ENCODE results near the gene FOXRED1.

Gene FOXRED1

DNA sequence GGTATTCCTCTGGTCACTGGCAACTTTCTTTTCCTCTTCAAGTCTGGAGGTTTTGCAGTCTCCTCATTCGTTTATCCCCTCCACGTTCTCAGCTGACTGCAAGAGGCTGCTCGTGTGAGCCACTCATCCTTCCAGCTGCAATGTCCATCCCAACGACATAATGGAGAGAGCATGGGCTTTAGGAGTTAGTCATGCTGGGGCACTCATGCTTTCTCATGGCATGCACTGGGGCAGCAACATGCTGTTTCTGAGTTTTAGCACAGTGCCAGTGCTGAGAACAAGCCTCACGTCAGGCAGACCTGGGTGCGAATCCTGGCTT lies 42.0 kb downstream of the FOXRED1 start:
- POLR2A ChIA-PET = no interaction called here
- CTCF ChIA-PET = interaction anchor here (0.8 to 2.4 kb wide), 8 partner anchors 8 to 273 kb away, joined by 3 to 17 read pairs (median 4); no protein-coding TSS in a partner anchor
- TF ChIP-seq HDGF (IDR thresholded peaks at IDR 0.05; ENCODE audit: borderline replicate concordance) = no peak
- no peak for DNase-seq (ENCODE audit: extremely low spot score)

- ChIA-PET POLR2A (no interaction called here), CTCF (interaction anchor here (0.8 to 2.4 kb wide), 4 partner anchors 7 to 273 kb away, joined by 3 to 17 read pairs (median 6); no protein-coding TSS in a partner anchor)
- no peak for DNase-seq (ENCODE audit: extremely low spot score)
- TF ChIP-seq FOXK2 (IDR thresholded peaks at IDR 0.05) (no peak), NFRKB (IDR thresholded peaks at IDR 0.05) (no peak), FOXA1 (IDR thresholded peaks at IDR 0.05) (no peak), HDGF (IDR thresholded peaks at IDR 0.05; ENCODE audit: borderline replicate concordance) (no peak), L3MBTL2 (conservative IDR thresholded peaks at IDR 0.05) (no peak), TARDBP (IDR thresholded peaks at IDR 0.05) (no peak)
Measured at GRCh38 chr11:126311401-126312291, 42.7 kb downstream of the FOXRED1 start.

GRCh38 chr11:126312961-126313360 lies 44.0 kb downstream of the FOXRED1 start:
- TF ChIP-seq FOXA1 (IDR thresholded peaks at IDR 0.05) (no peak), NFRKB (IDR thresholded peaks at IDR 0.05) (no peak), ZNF384 (IDR thresholded peaks at IDR 0.05) (no peak), SP1 (IDR thresholded peaks at IDR 0.05) (no peak), FOXM1 (IDR thresholded peaks at IDR 0.05; ENCODE audit: borderline replicate concordance) (no peak), LEF1 (IDR thresholded peaks at IDR 0.05; ENCODE audit: borderline replicate concordance) (no peak), L3MBTL2 (conservative IDR thresholded peaks at IDR 0.05) (no peak), BHLHE40 (IDR thresholded peaks at IDR 0.05; ENCODE audit: borderline replicate concordance) (no peak)
- TF ChIP-seq, protein P1, sequence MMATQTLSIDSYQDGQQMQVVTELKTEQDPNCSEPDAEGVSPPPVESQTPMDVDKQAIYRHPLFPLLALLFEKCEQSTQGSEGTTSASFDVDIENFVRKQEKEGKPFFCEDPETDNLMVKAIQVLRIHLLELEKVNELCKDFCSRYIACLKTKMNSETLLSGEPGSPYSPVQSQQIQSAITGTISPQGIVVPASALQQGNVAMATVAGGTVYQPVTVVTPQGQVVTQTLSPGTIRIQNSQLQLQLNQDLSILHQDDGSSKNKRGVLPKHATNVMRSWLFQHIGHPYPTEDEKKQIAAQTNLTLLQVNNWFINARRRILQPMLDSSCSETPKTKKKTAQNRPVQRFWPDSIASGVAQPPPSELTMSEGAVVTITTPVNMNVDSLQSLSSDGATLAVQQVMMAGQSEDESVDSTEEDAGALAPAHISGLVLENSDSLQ (IDR thresholded peaks at IDR 0.05) = no peak
- ChIA-PET CTCF (no interaction called here), POLR2A (interaction anchor here (0.8 kb wide), 1 partner anchor 9 kb away, joined by 3 read pairs; the partner anchor contains the start of gene DCPS)
- DNase-seq (ENCODE audit: extremely low spot score) = no peak

- no peak for DNase-seq (ENCODE audit: extremely low spot score)
- TF ChIP-seq FOXM1 (IDR thresholded peaks at IDR 0.05; ENCODE audit: borderline replicate concordance) = no peak
- no peak for TF ChIP-seq TARDBP (IDR thresholded peaks at IDR 0.05)
- no peak for TF ChIP-seq BHLHE40 (IDR thresholded peaks at IDR 0.05; ENCODE audit: borderline replicate concordance)
- no peak for TF ChIP-seq HDGF (IDR thresholded peaks at IDR 0.05; ENCODE audit: borderline replicate concordance)
- no peak for TF ChIP-seq FOXK2 (IDR thresholded peaks at IDR 0.05)
- POLR2A ChIA-PET = no interaction called here
- CTCF ChIA-PET = no interaction called here
Measured at GRCh38 chr11:126313826-126314225, 44.9 kb downstream of the FOXRED1 start.

DNA sequence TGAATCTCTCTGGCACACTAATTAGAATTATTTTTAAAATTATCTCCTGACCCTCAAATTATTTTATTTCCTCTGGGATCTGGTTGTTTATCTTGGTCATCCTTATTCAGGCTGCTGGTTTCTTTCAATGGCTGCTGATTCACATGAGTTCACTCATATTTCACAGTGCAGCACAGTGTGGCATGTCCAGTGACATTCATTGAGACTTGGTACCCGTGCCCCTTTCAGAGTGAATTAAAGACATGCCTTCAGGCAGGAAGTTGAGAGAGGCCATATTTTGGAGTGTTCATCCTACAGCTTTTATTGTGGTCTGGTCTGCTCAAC lies 48.4 kb downstream of the FOXRED1 start:
- CTCF ChIA-PET = no interaction called here
- POLR2A ChIA-PET = interaction anchor here (1.0 kb wide), 1 partner anchor 13 kb away, joined by 3 read pairs; the partner anchor contains the start of gene DCPS
- no peak for TF ChIP-seq BHLHE40 (IDR thresholded peaks at IDR 0.05; ENCODE audit: borderline replicate concordance)
- no peak for TF ChIP-seq SUZ12 (IDR thresholded peaks at IDR 0.05)
- TF ChIP-seq ZNF384 (IDR thresholded peaks at IDR 0.05) = no peak
- TF ChIP-seq SP1 (IDR thresholded peaks at IDR 0.05) = no peak
- no peak for TF ChIP-seq FOXM1 (IDR thresholded peaks at IDR 0.05; ENCODE audit: borderline replicate concordance)
- TF ChIP-seq, protein P1 (IDR thresholded peaks at IDR 0.05) = no peak
- no peak for TF ChIP-seq LEF1 (IDR thresholded peaks at IDR 0.05; ENCODE audit: borderline replicate concordance)
- no peak for DNase-seq (ENCODE audit: extremely low spot score)

DNA sequence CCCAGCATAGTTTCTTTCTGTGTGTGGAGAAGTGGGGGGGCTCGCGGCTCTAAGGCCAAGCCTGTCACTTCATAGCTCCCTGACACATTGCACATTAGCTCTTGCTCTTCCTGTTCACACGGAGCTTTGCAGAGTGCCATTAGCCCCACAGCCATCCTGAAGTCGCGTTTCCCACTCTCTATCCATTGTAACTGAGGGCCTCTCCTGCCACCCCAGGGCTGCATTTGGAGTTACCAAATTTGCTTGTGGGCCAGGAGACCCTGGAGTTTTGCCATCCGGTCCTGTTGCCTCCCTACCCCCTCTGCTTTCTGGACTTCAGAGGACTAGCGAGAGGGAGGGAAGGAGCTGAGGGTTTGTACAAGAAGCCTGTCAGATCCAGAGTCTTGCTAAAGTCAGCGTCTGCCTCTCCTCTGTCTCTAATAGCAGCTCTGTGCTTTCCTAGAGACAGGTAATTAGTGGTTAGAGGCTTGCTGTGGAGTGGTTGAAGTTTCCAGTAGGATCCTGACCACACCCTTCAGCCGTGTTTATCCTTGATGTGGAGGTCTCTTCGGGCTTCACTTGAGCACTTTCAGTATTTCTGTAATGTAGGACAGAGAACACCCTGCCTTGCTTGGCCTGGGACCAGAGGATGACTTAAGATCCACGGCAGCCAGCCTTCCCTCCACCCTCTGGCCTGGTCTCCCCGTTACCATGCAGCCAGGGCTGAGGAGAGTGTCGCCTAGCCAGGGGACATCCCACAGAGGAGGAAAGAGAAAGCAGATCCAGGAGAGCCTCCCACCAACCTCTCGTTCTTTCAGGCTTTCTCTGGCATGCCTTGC lies 49.0 kb downstream of the FOXRED1 start:
- POLR2A ChIA-PET = interaction anchor here (1.0 kb wide), 1 partner anchor 14 kb away, joined by 3 read pairs; the partner anchor contains the start of gene DCPS
- CTCF ChIA-PET = interaction anchor here (1.5 kb wide), 1 partner anchor 7 kb away, joined by 9 read pairs; no protein-coding TSS in a partner anchor

More for the DNA sequence above, 49.0 kb downstream of the FOXRED1 start:
- DNase-seq (ENCODE audit: extremely low spot score) = no peak
- TF ChIP-seq ZNF384 (IDR thresholded peaks at IDR 0.05) = no peak
- TF ChIP-seq HDGF (IDR thresholded peaks at IDR 0.05; ENCODE audit: borderline replicate concordance) = no peak
- TF ChIP-seq FOXK2 (IDR thresholded peaks at IDR 0.05) = no peak
- no peak for TF ChIP-seq ELF4 (IDR thresholded peaks at IDR 0.05)
- no peak for TF ChIP-seq SUZ12 (IDR thresholded peaks at IDR 0.05)
- no peak for TF ChIP-seq LEF1 (IDR thresholded peaks at IDR 0.05; ENCODE audit: borderline replicate concordance)
- no peak for TF ChIP-seq BHLHE40 (IDR thresholded peaks at IDR 0.05; ENCODE audit: borderline replicate concordance)
- no peak for TF ChIP-seq TARDBP (IDR thresholded peaks at IDR 0.05)
- TF ChIP-seq, protein P1 (IDR thresholded peaks at IDR 0.05) = no peak

Data from HEK293T (cell line).